HEK293 (cell line): ENCODE measurements around the gene ARHGAP45.
A peak's percentile ranks its signal among the peaks of the same experiment; 100 is the strongest.

ENCODE experiments used
- HIC1 ChIP-seq: fragments of 450-650 bp; formaldehyde crosslinking; IDR thresholded peaks from 2 replicates; pipeline ENCODE4 v1.5.1; 2016; ENCODE audit warnings: missing biosample characterization, missing genetic modification characterization
- KLF1 ChIP-seq: fragments of 450-650 bp; formaldehyde crosslinking; IDR thresholded peaks from 2 replicates; pipeline ENCODE4 v1.5.1; 2016; ENCODE audit warnings: missing biosample characterization, missing genetic modification characterization
- OSR2 ChIP-seq: fragments of 450-650 bp; formaldehyde crosslinking; IDR thresholded peaks from 2 replicates; pipeline ENCODE4 v1.5.1; 2016; ENCODE audit warnings: missing biosample characterization, missing genetic modification characterization
- PATZ1 ChIP-seq: fragments of 450-650 bp; formaldehyde crosslinking; IDR thresholded peaks from 2 replicates; pipeline ENCODE4 v1.5.1; 2016; ENCODE audit warnings: missing biosample characterization, missing genetic modification characterization
- PRDM2 ChIP-seq: fragments of 450-650 bp; formaldehyde crosslinking; IDR thresholded peaks from 2 replicates; pipeline ENCODE4 v1.5.1; 2016; ENCODE audit warnings: missing biosample characterization, missing genetic modification characterization, borderline replicate concordance
- PRDM4 ChIP-seq: fragments of 450-650 bp; formaldehyde crosslinking; IDR thresholded peaks from 2 replicates; pipeline ENCODE4 v1.5.1; 2017; ENCODE audit warnings: missing biosample characterization, missing genetic modification characterization
- SCRT2 ChIP-seq: fragments of 450-650 bp; formaldehyde crosslinking; IDR thresholded peaks from 2 replicates; pipeline ENCODE4 v1.5.1; 2016; ENCODE audit warnings: missing biosample characterization, missing genetic modification characterization
- ZBTB26 ChIP-seq: fragments of 450-650 bp; formaldehyde crosslinking; optimal IDR thresholded peaks from 2 replicates; pipeline ENCODE3; 2016; ENCODE audit warnings: missing biosample characterization, mild to moderate bottlenecking, missing genetic modification characterization
- ZBTB48 ChIP-seq: fragments of 450-650 bp; formaldehyde crosslinking; IDR thresholded peaks from 2 replicates; pipeline ENCODE4 v1.5.1; 2016; ENCODE audit warnings: missing biosample characterization, missing genetic modification characterization
- ZNF174 ChIP-seq: fragments of 450-650 bp; formaldehyde crosslinking; IDR thresholded peaks from 2 replicates; pipeline ENCODE4 v1.5.0; 2017; ENCODE audit warnings: missing biosample characterization, mild to moderate bottlenecking, missing genetic modification characterization
- ZNF248 ChIP-seq: fragments of 450-650 bp; formaldehyde crosslinking; IDR thresholded peaks from 2 replicates; pipeline ENCODE4 v1.5.1; 2017; ENCODE audit warnings: missing biosample characterization, missing genetic modification characterization
- ZNF335 ChIP-seq: fragments of 450-650 bp; formaldehyde crosslinking; conservative IDR thresholded peaks from 2 replicates; pipeline ENCODE4 v1.5.1; 2016; ENCODE audit warnings: missing biosample characterization, missing genetic modification characterization
- ZNF48 ChIP-seq: fragments of 450-650 bp; formaldehyde crosslinking; IDR thresholded peaks from 2 replicates; pipeline ENCODE4 v1.5.1; 2016; ENCODE audit warnings: missing biosample characterization, missing genetic modification characterization
- ZNF488 ChIP-seq: fragments of 450-650 bp; formaldehyde crosslinking; IDR thresholded peaks from 2 replicates; pipeline ENCODE4 v1.5.1; 2016; ENCODE audit warnings: missing biosample characterization, missing genetic modification characterization
- ZNF529 ChIP-seq: fragments of 450-650 bp; formaldehyde crosslinking; IDR thresholded peaks from 2 replicates; pipeline ENCODE4 v1.5.1; 2017; ENCODE audit warnings: missing genetic modification characterization, missing biosample characterization; ENCODE audit not compliant: insufficient replicate concordance
- ZNF600 ChIP-seq: fragments of 450-650 bp; formaldehyde crosslinking; IDR thresholded peaks from 2 replicates; pipeline ENCODE4 v1.5.1; 2016; ENCODE audit warnings: missing biosample characterization, missing genetic modification characterization
- ZNF629 ChIP-seq: fragments of 450-650 bp; formaldehyde crosslinking; IDR thresholded peaks from 2 replicates; pipeline ENCODE4 v1.5.1; 2017; ENCODE audit warnings: missing biosample characterization, missing genetic modification characterization
- ZNF645 ChIP-seq: fragments of 450-650 bp; formaldehyde crosslinking; IDR thresholded peaks from 2 replicates; pipeline ENCODE4; 2016; ENCODE audit warnings: missing biosample characterization, missing genetic modification characterization
- ZNF658 ChIP-seq: fragments of 450-650 bp; formaldehyde crosslinking; IDR thresholded peaks from 2 replicates; pipeline ENCODE4; 2016; ENCODE audit warnings: missing biosample characterization, missing genetic modification characterization
- ZNF664 ChIP-seq: fragments of 450-650 bp; formaldehyde crosslinking; IDR thresholded peaks from 2 replicates; pipeline ENCODE4 v1.5.1; 2016; ENCODE audit warnings: missing biosample characterization, missing genetic modification characterization
- ZSCAN16 ChIP-seq: fragments of 450-650 bp; formaldehyde crosslinking; IDR thresholded peaks from 2 replicates; pipeline ENCODE4 v1.5.1; 2016; ENCODE audit warnings: missing biosample characterization, missing genetic modification characterization

The ARHGAP45 gene

GRCh38 chr19:1074544-1075283 is 7.7 kb downstream of the ARHGAP45 start (continued):
- no peak for TF ChIP-seq PRDM2
- no peak for TF ChIP-seq ZNF645
- TF ChIP-seq ZBTB48 = no peak
- TF ChIP-seq ZNF488 (tag by site-specific recombination) = no peak
- TF ChIP-seq ZNF174 (tag by site-specific recombination) = no peak
- TF ChIP-seq ZBTB26 (tag by site-specific recombination) = no peak
- no peak for TF ChIP-seq OSR2 (tag by site-specific recombination)
- TF ChIP-seq ZNF629 (tag by site-specific recombination) = no peak
- peak; percentile 85 for TF ChIP-seq ZNF335 (tag by site-specific recombination)
- TF ChIP-seq HIC1 (tag by site-specific recombination) = 0 out of 2 replicates have a peak, but pooled peaks have one; percentile 24
- peak; percentile 19; the same call in 1 of the 2 replicates for TF ChIP-seq KLF1 (tag by site-specific recombination)
- no peak for TF ChIP-seq ZNF658 (tag by site-specific recombination)
- no peak for TF ChIP-seq ZSCAN16 (tag by site-specific recombination)
- TF ChIP-seq PRDM4 = no peak
- no peak for TF ChIP-seq ZNF248 (tag by site-specific recombination)
- no peak for TF ChIP-seq ZNF529
- TF ChIP-seq SCRT2 = no peak
- TF ChIP-seq PATZ1 (tag by site-specific recombination) = peak; percentile 67
- peak; percentile 90 for TF ChIP-seq ZNF600 (tag by site-specific recombination)
- TF ChIP-seq ZNF664 = no peak
- TF ChIP-seq ZNF48 = no peak
